Measurements from ENCODE around the gene LINC00305.
A peak's percentile ranks its signal among the peaks of the same experiment; 100 is the strongest.

LINC00305 gene

GRCh38 chr18:64115881-64116280, 33.0 kb downstream of the LINC00305 start:
- peak; percentile 3 for DNase-seq (ENCODE audit: low read depth)

- no peak for DNase-seq (ENCODE audit: low read depth)
Observed at GRCh38 chr18:64111950-64112349, 36.9 kb downstream of the LINC00305 start.

- peak; percentile 51 for DNase-seq (ENCODE audit: low read depth)
Observed at GRCh38 chr18:64110692-64111480, 38.0 kb downstream of the LINC00305 start.

GRCh38 chr18:64103986-64104385, 44.9 kb downstream of the LINC00305 start:
- no peak for DNase-seq (ENCODE audit: low read depth)

GRCh38 chr18:64100116-64100922, 48.6 kb downstream of the LINC00305 start:
- no peak for DNase-seq (ENCODE audit: low read depth)

GRCh38 chr18:64099244-64099643, 49.6 kb downstream of the LINC00305 start:
- no peak for DNase-seq (ENCODE audit: low read depth)

- no peak for DNase-seq (ENCODE audit: low read depth)
Observed at GRCh38 chr18:64097497-64097896, 51.4 kb downstream of the LINC00305 start.

GRCh38 chr18:64095056-64095455, 53.8 kb downstream of the LINC00305 start:
- DNase-seq (ENCODE audit: low read depth) = no peak

- no peak for DNase-seq (ENCODE audit: low read depth)
Observed at GRCh38 chr18:64094210-64094609, 54.7 kb downstream of the LINC00305 start.

- no peak for DNase-seq (ENCODE audit: low read depth)
Observed at GRCh38 chr18:64091526-64091925, 57.4 kb downstream of the LINC00305 start.

- no peak for DNase-seq (ENCODE audit: low read depth)
Observed at GRCh38 chr18:64090876-64091275, 58.0 kb downstream of the LINC00305 start.

- DNase-seq (ENCODE audit: low read depth) = no peak
Observed at GRCh38 chr18:64083916-64084315, 65.0 kb downstream of the LINC00305 start.

GRCh38 chr18:64082513-64082912, 66.4 kb downstream of the LINC00305 start:
- DNase-seq (ENCODE audit: low read depth) = no peak

- DNase-seq (ENCODE audit: low read depth) = no peak
Observed at GRCh38 chr18:64082054-64082453, 66.8 kb downstream of the LINC00305 start.

GRCh38 chr18:64073971-64074370, 74.9 kb downstream of the LINC00305 start:
- no peak for DNase-seq (ENCODE audit: low read depth)

- no peak for DNase-seq (ENCODE audit: low read depth)
Observed at GRCh38 chr18:64055019-64055418, 93.9 kb downstream of the LINC00305 start.

- DNase-seq (ENCODE audit: low read depth) = no peak
Observed at GRCh38 chr18:64053246-64053645, 95.6 kb downstream of the LINC00305 start.

- DNase-seq (ENCODE audit: low read depth) = no peak
Observed at GRCh38 chr18:64052772-64053171, 96.1 kb downstream of the LINC00305 start.

- DNase-seq (ENCODE audit: low read depth) = no peak
Observed at GRCh38 chr18:64044616-64045015, 104.3 kb downstream of the LINC00305 start.

- DNase-seq (ENCODE audit: low read depth) = no peak
Observed at GRCh38 chr18:64042728-64043358, 106.0 kb downstream of the LINC00305 start.

- DNase-seq (ENCODE audit: low read depth) = peak; percentile 16
Observed at GRCh38 chr18:64037812-64038414, 111.0 kb downstream of the LINC00305 start.

GRCh38 chr18:64032312-64032711, 116.6 kb downstream of the LINC00305 start:
- no peak for DNase-seq (ENCODE audit: low read depth)
